ENCODE results near the gene PRKN. TPM values are rescaled to one million over a fixed set of nuclear protein-coding genes. Genes with fewer than 3 reads are reported as not detected.

PRKN gene
- total and polyA plus RNA-seq, 9 of the 15 experiments (the other 6 are each of a cell fraction or from before 2014, with no cell fraction given) = 0.03 to 0.96 (median 0.15) TPM; not detected in 2

DNA sequence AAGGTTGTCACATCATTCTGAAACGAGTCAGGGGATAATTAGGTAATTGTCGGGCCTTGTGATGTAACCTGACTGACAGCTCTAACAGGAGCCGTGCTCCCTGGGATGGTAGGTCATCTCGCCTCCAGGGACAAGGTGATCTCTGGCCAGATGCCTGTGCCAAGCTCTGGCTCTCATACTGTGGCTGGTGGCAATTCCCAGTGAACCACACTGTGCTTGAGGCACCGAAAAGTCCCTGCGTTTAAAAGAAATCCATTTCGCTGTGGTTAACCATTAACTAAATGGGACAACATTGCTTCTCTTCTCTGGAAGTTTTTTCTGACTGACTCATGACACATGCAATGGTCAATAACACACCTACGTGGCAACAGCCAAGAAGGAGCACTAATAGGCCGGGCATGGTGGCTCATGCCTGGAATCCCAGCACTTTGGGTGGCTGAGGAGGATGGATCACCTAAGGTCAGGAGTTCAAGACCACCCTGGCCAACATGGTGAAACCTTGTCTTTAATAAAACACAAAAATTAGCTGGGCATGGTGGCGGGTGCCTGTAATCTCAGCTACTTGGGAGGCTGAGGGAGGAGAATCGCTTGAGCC is 669.2 kb downstream of the PRKN start (continued):
- no peak for TF ChIP-seq ELF1 (tag; IDR thresholded peaks at IDR 0.05)

DNA sequence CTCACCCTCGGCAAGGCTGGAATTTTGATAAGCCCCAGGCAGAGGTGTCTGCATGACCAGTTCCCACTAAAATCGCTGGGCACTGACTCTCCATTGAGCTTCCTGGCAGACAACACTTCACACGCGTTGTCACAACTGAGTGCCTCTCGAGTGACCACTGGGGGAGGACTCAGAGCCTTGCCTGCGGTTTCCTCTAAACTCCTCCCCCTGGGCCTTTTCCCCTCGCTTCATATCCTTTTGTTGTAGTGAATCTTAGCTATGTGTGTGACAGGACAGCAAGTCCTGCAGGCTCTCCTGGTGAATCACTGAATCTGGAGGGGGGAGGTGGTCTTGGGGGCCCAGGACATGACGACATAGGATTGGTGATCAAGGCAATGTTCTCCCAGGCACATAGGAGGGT is 670.8 kb downstream of the PRKN start:
- CTCF ChIA-PET (ENCODE audit: low intra/inter-chr PET ratio) = no interaction called here
- WGBS (ENCODE audit: insufficient coverage, low coverage, missing lambda C conversion rate) = under 1% methylated on average over 8 of the region's 8 CpGs
- no peak for DNase-seq (ENCODE audit: extremely low read depth in 1 of 4, low spot score in 3 of 4)
- no peaks in the 10 kb centered on the region for H3K79me2 ChIP-seq (ENCODE audit: control insufficient read depth, insufficient read depth, low read length)
- no peaks in the 10 kb centered on the region for H4K20me1 ChIP-seq (replicated peaks; ENCODE audit: control insufficient read depth, insufficient read depth, low read length)
- no peaks in the 10 kb centered on the region for H3K9me3 ChIP-seq (replicated peaks; ENCODE audit: control insufficient read depth, insufficient read depth, low read depth, low read length)
- H3K4me3 ChIP-seq = no peak overlapping the region
- POLR2A ChIA-PET = no interaction called here
- H2AFZ ChIP-seq (ENCODE audit: low read depth, low read length) = no peak overlapping the region
- no peak for FAIRE-seq
- ATAC-seq = no peak
- intact Hi-C loops (cut with micrococcal nuclease) = no loop called here
- in situ Hi-C loops (cut with MboI) = no loop called here
- no peaks in the 10 kb centered on the region for H3K4me1 ChIP-seq (replicated peaks in 1 of 2; ENCODE audit: control insufficient read depth in 2 of 2, insufficient read depth in 2 of 2, low read length in 2 of 2)
- H3K36me3 ChIP-seq (ENCODE audit: control insufficient read depth, insufficient read depth, low read length) = no peaks in the 10 kb centered on the region
- TF ChIP-seq CBX1 (IDR thresholded peaks at IDR 0.05; ENCODE audit: low read depth) (no peak), SIX5 (IDR thresholded peaks at IDR 0.05; ENCODE audit: borderline replicate concordance in 1 of 2, insufficient read depth in 1 of 2, low read depth in 1 of 2, low read length in 2 of 2) (no peak), NBN (IDR thresholded peaks at IDR 0.05; ENCODE audit: low read depth) (no peak), SP2 (IDR thresholded peaks at IDR 0.05; ENCODE audit: extremely low read depth, low read depth, low read length, poor library complexity, severe bottlenecking) (no peak), HIVEP1 (CRISPR knock-in tag; IDR thresholded peaks at IDR 0.05) (no peak), CHCHD3 (CRISPR knock-in tag; IDR thresholded peaks at IDR 0.05) (no peak), SMAD3 (CRISPR knock-in tag; conservative IDR thresholded peaks at IDR 0.05) (no peak), HNRNPL (IDR thresholded peaks at IDR 0.05; ENCODE audit: low read depth, low read length) (no peak), ZNF695 (CRISPR knock-in tag; IDR thresholded peaks at IDR 0.05) (no peak), CC2D1A (IDR thresholded peaks at IDR 0.05) (no peak)
- TF ChIP-seq, protein P1, sequence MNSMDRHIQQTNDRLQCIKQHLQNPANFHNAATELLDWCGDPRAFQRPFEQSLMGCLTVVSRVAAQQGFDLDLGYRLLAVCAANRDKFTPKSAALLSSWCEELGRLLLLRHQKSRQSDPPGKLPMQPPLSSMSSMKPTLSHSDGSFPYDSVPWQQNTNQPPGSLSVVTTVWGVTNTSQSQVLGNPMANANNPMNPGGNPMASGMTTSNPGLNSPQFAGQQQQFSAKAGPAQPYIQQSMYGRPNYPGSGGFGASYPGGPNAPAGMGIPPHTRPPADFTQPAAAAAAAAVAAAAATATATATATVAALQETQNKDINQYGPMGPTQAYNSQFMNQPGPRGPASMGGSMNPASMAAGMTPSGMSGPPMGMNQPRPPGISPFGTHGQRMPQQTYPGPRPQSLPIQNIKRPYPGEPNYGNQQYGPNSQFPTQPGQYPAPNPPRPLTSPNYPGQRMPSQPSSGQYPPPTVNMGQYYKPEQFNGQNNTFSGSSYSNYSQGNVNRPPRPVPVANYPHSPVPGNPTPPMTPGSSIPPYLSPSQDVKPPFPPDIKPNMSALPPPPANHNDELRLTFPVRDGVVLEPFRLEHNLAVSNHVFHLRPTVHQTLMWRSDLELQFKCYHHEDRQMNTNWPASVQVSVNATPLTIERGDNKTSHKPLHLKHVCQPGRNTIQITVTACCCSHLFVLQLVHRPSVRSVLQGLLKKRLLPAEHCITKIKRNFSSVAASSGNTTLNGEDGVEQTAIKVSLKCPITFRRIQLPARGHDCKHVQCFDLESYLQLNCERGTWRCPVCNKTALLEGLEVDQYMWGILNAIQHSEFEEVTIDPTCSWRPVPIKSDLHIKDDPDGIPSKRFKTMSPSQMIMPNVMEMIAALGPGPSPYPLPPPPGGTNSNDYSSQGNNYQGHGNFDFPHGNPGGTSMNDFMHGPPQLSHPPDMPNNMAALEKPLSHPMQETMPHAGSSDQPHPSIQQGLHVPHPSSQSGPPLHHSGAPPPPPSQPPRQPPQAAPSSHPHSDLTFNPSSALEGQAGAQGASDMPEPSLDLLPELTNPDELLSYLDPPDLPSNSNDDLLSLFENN (IDR thresholded peaks at IDR 0.05; ENCODE audit: low read depth in 2 of 2, low read length in 2 of 2) = no peak
- TF ChIP-seq, protein P2, sequence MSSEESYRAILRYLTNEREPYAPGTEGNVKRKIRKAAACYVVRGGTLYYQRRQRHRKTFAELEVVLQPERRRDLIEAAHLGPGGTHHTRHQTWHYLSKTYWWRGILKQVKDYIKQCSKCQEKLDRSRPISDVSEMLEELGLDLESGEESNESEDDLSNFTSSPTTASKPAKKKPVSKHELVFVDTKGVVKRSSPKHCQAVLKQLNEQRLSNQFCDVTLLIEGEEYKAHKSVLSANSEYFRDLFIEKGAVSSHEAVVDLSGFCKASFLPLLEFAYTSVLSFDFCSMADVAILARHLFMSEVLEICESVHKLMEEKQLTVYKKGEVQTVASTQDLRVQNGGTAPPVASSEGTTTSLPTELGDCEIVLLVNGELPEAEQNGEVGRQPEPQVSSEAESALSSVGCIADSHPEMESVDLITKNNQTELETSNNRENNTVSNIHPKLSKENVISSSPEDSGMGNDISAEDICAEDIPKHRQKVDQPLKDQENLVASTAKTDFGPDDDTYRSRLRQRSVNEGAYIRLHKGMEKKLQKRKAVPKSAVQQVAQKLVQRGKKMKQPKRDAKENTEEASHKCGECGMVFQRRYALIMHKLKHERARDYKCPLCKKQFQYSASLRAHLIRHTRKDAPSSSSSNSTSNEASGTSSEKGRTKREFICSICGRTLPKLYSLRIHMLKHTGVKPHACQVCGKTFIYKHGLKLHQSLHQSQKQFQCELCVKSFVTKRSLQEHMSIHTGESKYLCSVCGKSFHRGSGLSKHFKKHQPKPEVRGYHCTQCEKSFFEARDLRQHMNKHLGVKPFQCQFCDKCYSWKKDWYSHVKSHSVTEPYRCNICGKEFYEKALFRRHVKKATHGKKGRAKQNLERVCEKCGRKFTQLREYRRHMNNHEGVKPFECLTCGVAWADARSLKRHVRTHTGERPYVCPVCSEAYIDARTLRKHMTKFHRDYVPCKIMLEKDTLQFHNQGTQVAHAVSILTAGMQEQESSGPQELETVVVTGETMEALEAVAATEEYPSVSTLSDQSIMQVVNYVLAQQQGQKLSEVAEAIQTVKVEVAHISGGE (CRISPR knock-in tag; IDR thresholded peaks at IDR 0.05) = no peak
- no peak overlapping the region for H3K27ac ChIP-seq (ENCODE audit: extremely low read depth, low read depth, low read length)
- BruUV-seq (replicated peaks) = no TSS peak
- H3K4me2 ChIP-seq (ENCODE audit: insufficient read depth, low read length) = no peak overlapping the region
- H3K9ac ChIP-seq (ENCODE audit: insufficient read depth in 1 of 2, low read depth in 2 of 2, low read length in 2 of 2) = no peak overlapping the region
- no peaks in the 10 kb centered on the region for H3K9me1 ChIP-seq (ENCODE audit: control insufficient read depth, insufficient read depth, low read length)
- no peaks in the 10 kb centered on the region for H3K27me3 ChIP-seq (ENCODE audit: control insufficient read depth in 2 of 2, insufficient read depth in 2 of 2, low read length in 2 of 2)
